Prostate gland (tissue), 2 donors: ENCODE results near the gene FGF1. TPM values are rescaled to one million over a fixed set of nuclear protein-coding genes. Genes with fewer than 3 reads are reported as not detected.

Source experiments
- DNase-seq: peaks from one replicate; pipeline ENCODE4 v3.0.0-alpha.2; 2019; ENCODE audit warnings: low spot score
- H3K27ac ChIP-seq, 2 donors: fragments of 200-600 bp; sonication (generic); 2 replicates each; pipeline ENCODE4 v1.5.1; 2017 to 2019
- H3K27me3 ChIP-seq: fragments of 200-600 bp; sonication (generic); replicated peaks from 2 replicates; pipeline ENCODE4 v1.5.1; 2019; ENCODE audit not compliant: insufficient read depth
- H3K36me3 ChIP-seq, 2 donors: fragments of 200-600 bp; sonication (generic); 1 replicate in 1 of 2; 2 replicates in 1 of 2; pipeline versions ENCODE4 v1.5.1 to v1.8.1; 2017 to 2019
- H3K4me1 ChIP-seq: fragments of 200-600 bp; sonication (generic); replicated peaks from 2 replicates; pipeline ENCODE4 v1.5.1; 2019
- H3K4me3 ChIP-seq, 2 donors: fragments of 200-600 bp; sonication (generic); 2 replicates each; pipeline ENCODE4 v1.5.1; 2017 to 2019
- H3K9me3 ChIP-seq: fragments of 200-600 bp; sonication (generic); 2 replicates; pipeline ENCODE4 v1.5.1; 2017
- CTCF ChIP-seq, 4 experiments: fragments of 200-600 bp in 2 of 4; fragments of 450-650 bp in 2 of 4; sonication (generic) in 2 of 4; IDR thresholded peaks; 1 replicate in 3 of 4; 2 replicates in 1 of 4; pipeline ENCODE4 v1.5.1; 2016 to 2019; ENCODE audit warnings: antibody characterized with exemption in 4 of 4, mild to moderate bottlenecking in 2 of 4, moderate library complexity in 2 of 4
- POLR2A ChIP-seq: fragments of 450-650 bp; IDR thresholded peaks from one replicate; pipeline ENCODE4 v1.6.1; 2016; ENCODE audit warnings: antibody characterized with exemption, mild to moderate bottlenecking
- POLR2AphosphoS5 ChIP-seq: sonication (generic); formaldehyde crosslinking; IDR thresholded peaks from one replicate; pipeline ENCODE4 v1.6.1; 2017; ENCODE audit warnings: antibody characterized with exemption
- WGBS: methylation state at CpG from one replicate; pipeline ENCODE4 v1.1.5; 2018; 5-methylcytosine and 5-hydroxymethylcytosine counted together
- intact Hi-C: fragments of 100-400 bp; cut with DNase I; formaldehyde crosslinking; loops from one replicate; pipeline ENCODE4 v1.14.2; 2022
- total RNA-seq, 2 donors: library from RNA; depleted of rRNA; stranded (reverse); fragments of >200 nt; gene quantifications; one replicate each; pipeline ENCODE4 v1.1.0, GENCODE V29; 2016

The FGF1 gene
- total RNA-seq, 2 donors from 2014 or later, result 2.0 to 9.4 TPM

DNA sequence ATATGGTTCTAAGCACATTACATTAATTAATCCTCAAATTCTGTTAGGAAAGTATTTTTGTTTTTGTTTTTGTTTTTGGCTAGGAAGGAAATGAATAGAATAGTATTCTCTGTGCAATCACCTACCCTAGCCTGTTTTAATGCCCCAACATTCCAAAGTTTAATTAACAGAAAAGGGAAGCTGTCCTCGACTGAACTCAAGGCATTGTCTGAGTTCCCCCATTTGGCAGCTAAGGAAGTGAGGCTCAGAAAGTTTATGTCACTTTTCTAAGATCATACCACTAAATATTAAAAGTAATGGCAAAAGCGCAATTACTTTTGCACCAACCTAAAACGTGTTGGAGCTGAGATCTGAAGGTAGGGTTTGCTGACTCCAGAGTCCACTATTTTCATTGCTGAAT, 59.8 kb downstream of the FGF1 start:
- no peaks in the 10 kb centered on the region for H3K36me3 ChIP-seq
- WGBS, result 54% methylated on average over 3 of the region's 3 CpGs
- no peaks in the 10 kb centered on the region for H3K27me3 ChIP-seq

GRCh38 chr5:142621227-142621626, 64.7 kb downstream of the FGF1 start:
- intact Hi-C loops, result no loop called here
- no peaks in the 10 kb centered on the region for H3K9me3 ChIP-seq
- TF ChIP-seq POLR2A (no peak), CTCF (IDR thresholded peaks at IDR 0.05) (no peak), POLR2AphosphoS5 (no peak)
- no peak for DNase-seq
- H3K27me3 ChIP-seq, result no peaks in the 10 kb centered on the region
- H3K36me3 ChIP-seq, result no peaks in the 10 kb centered on the region
- no peak overlapping the region for H3K27ac ChIP-seq
- H3K4me3 ChIP-seq, result no peak overlapping the region
- H3K4me1 ChIP-seq, result no peaks in the 10 kb centered on the region
- 86% methylated on average over 3 of the region's 3 CpGs for WGBS

More for the DNA sequence above, 59.8 kb downstream of the FGF1 start:
- TF ChIP-seq CTCF (IDR thresholded peaks at IDR 0.05) (no peak), POLR2AphosphoS5 (no peak)
- no peak for DNase-seq
- H3K27ac ChIP-seq, result no peak overlapping the region
- H3K9me3 ChIP-seq, result no peaks in the 10 kb centered on the region
- no peak overlapping the region for H3K4me3 ChIP-seq
- intact Hi-C loops, result no loop called here
- H3K4me1 ChIP-seq, result no peaks in the 10 kb centered on the region

DNA sequence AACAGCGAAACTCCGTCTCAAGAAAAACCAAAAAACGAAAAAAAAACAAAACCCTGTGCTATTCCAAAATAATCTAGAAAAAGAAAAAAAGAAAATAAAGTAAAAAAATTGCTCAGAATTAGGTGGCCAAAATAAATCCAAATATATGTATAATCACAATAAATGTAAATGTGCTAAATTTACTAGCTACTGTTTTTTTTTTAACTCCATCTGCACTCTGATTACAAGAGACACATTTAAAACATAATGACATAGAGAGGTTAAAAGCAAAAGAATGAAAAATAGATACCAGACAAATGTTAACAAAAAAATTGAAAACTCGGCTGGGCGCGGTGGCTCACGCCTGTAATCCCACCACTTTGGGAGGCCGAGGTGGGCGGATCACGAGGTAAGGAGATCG, 66.1 kb downstream of the FGF1 start:
- Histone ChIP-seq H3K4me3 (no peak overlapping the region), H3K27me3 (no peaks in the 10 kb centered on the region), H3K36me3 (no peaks in the 10 kb centered on the region), H3K4me1 (no peaks in the 10 kb centered on the region), H3K27ac (no peak overlapping the region), H3K9me3 (no peaks in the 10 kb centered on the region)
- TF ChIP-seq CTCF (IDR thresholded peaks at IDR 0.05) (no peak), POLR2A (no peak), POLR2AphosphoS5 (no peak)
- no peak for DNase-seq
- intact Hi-C loops, result loop anchor here (10.0 kb wide), 1 partner anchor 265 kb away; no protein-coding TSS in a partner anchor
- WGBS, result 90% methylated on average over 11 of the region's 11 CpGs

- Histone ChIP-seq H3K4me1 (no peaks in the 10 kb centered on the region), H3K4me3 (no peak overlapping the region), H3K27me3 (no peaks in the 10 kb centered on the region), H3K27ac (no peak overlapping the region), H3K36me3 (no peaks in the 10 kb centered on the region), H3K9me3 (no peaks in the 10 kb centered on the region)
- 75% methylated on average over 6 of the region's 6 CpGs for WGBS
- TF ChIP-seq POLR2AphosphoS5, result no peak
- no peak for TF ChIP-seq POLR2A
- no peak for TF ChIP-seq CTCF (IDR thresholded peaks at IDR 0.05)
- intact Hi-C loops, result loop anchor here (10.0 kb wide), 1 partner anchor 267 kb away; no protein-coding TSS in a partner anchor
- DNase-seq, result no peak
Observed at GRCh38 chr5:142618130-142618523, 67.8 kb downstream of the FGF1 start.

DNA sequence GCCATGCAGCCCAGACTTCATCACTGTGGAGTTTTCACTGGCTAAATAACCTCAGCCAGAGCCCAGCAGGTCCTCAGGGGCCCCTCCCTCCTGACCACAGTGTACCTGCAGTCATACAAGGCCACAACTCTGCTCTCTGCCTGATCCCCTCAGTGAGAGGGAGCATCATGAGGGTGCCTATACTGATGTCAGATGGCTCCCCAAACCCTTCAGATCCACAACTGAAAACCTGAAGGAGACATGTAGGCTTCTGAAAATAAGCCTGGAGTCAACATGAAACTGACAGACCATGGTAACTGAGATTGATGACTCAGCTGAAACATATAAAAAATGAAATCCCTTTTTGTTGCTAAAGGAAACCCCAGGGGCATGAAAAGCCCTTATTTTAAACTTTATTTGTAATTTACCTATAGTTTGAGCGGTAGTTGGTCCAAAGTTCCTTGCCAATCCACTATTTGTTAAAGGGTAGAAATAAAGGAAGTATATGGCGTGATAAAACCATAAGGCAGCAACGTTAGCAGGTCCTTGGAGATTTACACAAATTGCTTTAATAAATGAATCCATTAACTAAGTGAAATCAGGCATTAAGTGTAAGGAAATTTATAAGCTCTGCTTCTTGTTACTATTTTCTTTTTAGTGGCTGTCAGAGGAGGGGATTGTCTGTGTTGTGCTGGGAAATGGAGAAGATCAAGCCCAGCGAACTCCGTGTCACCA, 68.3 kb downstream of the FGF1 start:
- no peak overlapping the region for H3K27ac ChIP-seq
- no peaks in the 10 kb centered on the region for H3K27me3 ChIP-seq
- no peaks in the 10 kb centered on the region for H3K36me3 ChIP-seq
- no peak for DNase-seq
- H3K4me3 ChIP-seq, result no peak overlapping the region
- TF ChIP-seq POLR2A (no peak), POLR2AphosphoS5 (no peak), CTCF (IDR thresholded peaks at IDR 0.05) (no peak)
- intact Hi-C loops, result loop anchor here (10.0 kb wide), 1 partner anchor 267 kb away; no protein-coding TSS in a partner anchor
- no peaks in the 10 kb centered on the region for H3K9me3 ChIP-seq
- no peaks in the 10 kb centered on the region for H3K4me1 ChIP-seq
- 76% methylated on average over 5 of the region's 5 CpGs for WGBS
